Tibial nerve (tissue), 4 donors: ENCODE data around the gene KIAA2012. TPM values are rescaled to one million over a fixed set of nuclear protein-coding genes. Genes with fewer than 3 reads are reported as not detected.

Experiments
- DNase-seq, 2 donors: peaks; one replicate each; pipeline ENCODE4 v3.0.0-alpha.2; 2019; ENCODE audit warnings: low spot score in 2 of 2
- H3K27ac ChIP-seq, 4 donors: fragments of 200-600 bp; sonication (generic) in 3 of 4; one replicate each; pipeline ENCODE4 v1.5.1; 2017 to 2019; ENCODE audit warnings: mild to moderate bottlenecking in 1 of 4
- H3K27me3 ChIP-seq, 2 donors: fragments of 200-600 bp; sonication (generic) in 1 of 2; one replicate each; pipeline versions ENCODE4 v1.5.1 to v1.6.0; 2017 to 2019
- H3K36me3 ChIP-seq, 3 donors: fragments of 200-600 bp; sonication (generic); one replicate each; pipeline ENCODE4 v1.5.1; 2018 to 2019
- H3K4me1 ChIP-seq, 4 donors: fragments of 200-600 bp; sonication (generic) in 3 of 4; one replicate each; pipeline ENCODE4 v1.5.1; 2017 to 2019
- H3K4me3 ChIP-seq, 4 donors: fragments of 200-600 bp; sonication (generic) in 3 of 4; one replicate each; pipeline ENCODE4 v1.5.1; 2017 to 2019; ENCODE audit warnings: mild to moderate bottlenecking in 1 of 4, moderate library complexity in 1 of 4
- H3K9me3 ChIP-seq, 4 donors: fragments of 200-600 bp; sonication (generic) in 3 of 4; one replicate each; pipeline ENCODE4 v1.5.1; 2017 to 2019
- EP300 ChIP-seq, 2 donors: sonication (generic); formaldehyde crosslinking; IDR thresholded peaks; one replicate each; pipeline ENCODE4 v1.6.1; 2017; ENCODE audit warnings: antibody characterized with exemption in 2 of 2, mild to moderate bottlenecking in 1 of 2
- POLR2A ChIP-seq, 2 donors: fragments of 450-650 bp; IDR thresholded peaks; one replicate each; pipeline ENCODE4 v1.6.1; 2017; ENCODE audit warnings: antibody characterized with exemption in 2 of 2, mild to moderate bottlenecking in 2 of 2, moderate library complexity in 2 of 2
- whole genome bisulfite sequencing, 2 donors: methylation state at CpG; one replicate each; pipeline ENCODE4 v1.1.5; 2018; 5-methylcytosine and 5-hydroxymethylcytosine counted together
- total RNA-seq, 4 donors: library from RNA; depleted of rRNA; stranded (reverse); fragments of >200 nt; gene quantifications; one replicate each; pipeline ENCODE4 v1.1.0, GENCODE V29; 2016
- TF ChIP-seq, protein P1 (sequence below), 5 experiments: fragments of 200-600 bp in 3 of 5; fragments of 450-650 bp in 2 of 5; sonication (generic) in 3 of 5; IDR thresholded peaks; one replicate each; pipeline ENCODE4 v1.5.1; 2016 to 2019; ENCODE audit warnings: antibody characterized with exemption in 5 of 5, mild to moderate bottlenecking in 3 of 5, moderate library complexity in 2 of 5

The KIAA2012 gene
- total RNA-seq, 4 donors from 2014 or later, result not detected

GRCh38 chr2:202149155-202149762 is 76.2 kb downstream of the KIAA2012 start:
- no peak overlapping the region for H3K4me3 ChIP-seq
- no peaks in the 10 kb centered on the region for H3K27me3 ChIP-seq
- H3K27ac ChIP-seq, result peak overlapping the region in 3 of 4 donors; percentile 4 to 57 (median 37)
- no peak for TF ChIP-seq EP300 (IDR thresholded peaks at IDR 0.05)
- TF ChIP-seq POLR2A (IDR thresholded peaks at IDR 0.05), result no peak
- TF ChIP-seq, protein P1, sequence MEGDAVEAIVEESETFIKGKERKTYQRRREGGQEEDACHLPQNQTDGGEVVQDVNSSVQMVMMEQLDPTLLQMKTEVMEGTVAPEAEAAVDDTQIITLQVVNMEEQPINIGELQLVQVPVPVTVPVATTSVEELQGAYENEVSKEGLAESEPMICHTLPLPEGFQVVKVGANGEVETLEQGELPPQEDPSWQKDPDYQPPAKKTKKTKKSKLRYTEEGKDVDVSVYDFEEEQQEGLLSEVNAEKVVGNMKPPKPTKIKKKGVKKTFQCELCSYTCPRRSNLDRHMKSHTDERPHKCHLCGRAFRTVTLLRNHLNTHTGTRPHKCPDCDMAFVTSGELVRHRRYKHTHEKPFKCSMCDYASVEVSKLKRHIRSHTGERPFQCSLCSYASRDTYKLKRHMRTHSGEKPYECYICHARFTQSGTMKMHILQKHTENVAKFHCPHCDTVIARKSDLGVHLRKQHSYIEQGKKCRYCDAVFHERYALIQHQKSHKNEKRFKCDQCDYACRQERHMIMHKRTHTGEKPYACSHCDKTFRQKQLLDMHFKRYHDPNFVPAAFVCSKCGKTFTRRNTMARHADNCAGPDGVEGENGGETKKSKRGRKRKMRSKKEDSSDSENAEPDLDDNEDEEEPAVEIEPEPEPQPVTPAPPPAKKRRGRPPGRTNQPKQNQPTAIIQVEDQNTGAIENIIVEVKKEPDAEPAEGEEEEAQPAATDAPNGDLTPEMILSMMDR (IDR thresholded peaks at IDR 0.05), result no peak
- 23 to 27% methylated on average over 13 of the region's 13 CpGs for WGBS, 2 donors
- peak; percentile 29 to 35 for DNase-seq
- no peaks in the 10 kb centered on the region for H3K36me3 ChIP-seq
- no peaks in the 10 kb centered on the region for H3K9me3 ChIP-seq
- peaks cover 0 to 29% (median 10%) of the 10 kb centered on the region in 4 donors for H3K4me1 ChIP-seq

DNA sequence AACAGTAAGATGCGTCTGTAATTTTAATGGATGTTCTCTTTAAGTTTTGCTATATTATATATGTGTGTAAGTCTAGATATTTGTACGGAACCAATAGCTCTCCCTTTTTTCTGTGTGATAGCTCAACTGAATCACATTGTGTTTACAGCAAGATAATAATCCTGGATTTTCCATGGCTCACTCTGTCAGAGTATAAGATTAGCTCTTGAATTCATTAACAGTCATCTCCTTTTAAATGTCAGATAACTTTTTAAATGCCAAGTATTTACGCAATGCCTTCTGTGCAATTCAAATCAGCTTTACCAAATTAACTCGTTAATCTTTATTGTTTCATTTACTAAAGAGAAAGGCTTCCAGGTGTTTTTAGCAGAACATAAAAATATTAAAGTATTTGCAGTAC is 76.9 kb downstream of the KIAA2012 start:
- Histone ChIP-seq H3K36me3 (no peaks in the 10 kb centered on the region), H3K4me1 (peaks cover 0 to 29% (median 10%) of the 10 kb centered on the region in 4 donors), H3K27ac (peak overlapping the region in 1 of 4 donors; percentile 37), H3K4me3 (no peak overlapping the region), H3K9me3 (no peaks in the 10 kb centered on the region), H3K27me3 (no peaks in the 10 kb centered on the region)
- TF ChIP-seq POLR2A (IDR thresholded peaks at IDR 0.05) (no peak), EP300 (IDR thresholded peaks at IDR 0.05) (no peak)
- TF ChIP-seq, protein P1 (IDR thresholded peaks at IDR 0.05), result no peak
- WGBS, 2 donors, result 64 to 66% methylated on average over 4 of the region's 4 CpGs
- DNase-seq, result no peak

GRCh38 chr2:202152104-202152715 is 79.2 kb downstream of the KIAA2012 start:
- WGBS, 2 donors, result 36 to 42% methylated on average over 5 of the region's 5 CpGs
- H3K4me1 ChIP-seq, result peaks cover 0 to 25% (median 8%) of the 10 kb centered on the region in 4 donors
- no peak for TF ChIP-seq EP300 (IDR thresholded peaks at IDR 0.05)
- TF ChIP-seq POLR2A (IDR thresholded peaks at IDR 0.05), result no peak
- TF ChIP-seq, protein P1 (IDR thresholded peaks at IDR 0.05), result no peak
- H3K27ac ChIP-seq, result no peak overlapping the region
- no peaks in the 10 kb centered on the region for H3K36me3 ChIP-seq
- H3K9me3 ChIP-seq, result no peaks in the 10 kb centered on the region
- H3K27me3 ChIP-seq, result no peaks in the 10 kb centered on the region
- H3K4me3 ChIP-seq, result no peak overlapping the region
- no peak for DNase-seq

- Histone ChIP-seq H3K4me1 (peaks cover 0 to 2% (median 0%) of the 10 kb centered on the region in 4 donors), H3K9me3 (no peaks in the 10 kb centered on the region), H3K27me3 (no peaks in the 10 kb centered on the region), H3K36me3 (no peaks in the 10 kb centered on the region), H3K27ac (no peak overlapping the region), H3K4me3 (no peak overlapping the region)
- TF ChIP-seq, protein P1 (IDR thresholded peaks at IDR 0.05), result no peak
- TF ChIP-seq EP300 (IDR thresholded peaks at IDR 0.05), result no peak
- no peak for TF ChIP-seq POLR2A (IDR thresholded peaks at IDR 0.05)
- WGBS, 2 donors, result 76 to 79% methylated on average over 9 of the region's 9 CpGs
- DNase-seq, result no peak
Measured at GRCh38 chr2:202154613-202155012, 81.6 kb downstream of the KIAA2012 start.

DNA sequence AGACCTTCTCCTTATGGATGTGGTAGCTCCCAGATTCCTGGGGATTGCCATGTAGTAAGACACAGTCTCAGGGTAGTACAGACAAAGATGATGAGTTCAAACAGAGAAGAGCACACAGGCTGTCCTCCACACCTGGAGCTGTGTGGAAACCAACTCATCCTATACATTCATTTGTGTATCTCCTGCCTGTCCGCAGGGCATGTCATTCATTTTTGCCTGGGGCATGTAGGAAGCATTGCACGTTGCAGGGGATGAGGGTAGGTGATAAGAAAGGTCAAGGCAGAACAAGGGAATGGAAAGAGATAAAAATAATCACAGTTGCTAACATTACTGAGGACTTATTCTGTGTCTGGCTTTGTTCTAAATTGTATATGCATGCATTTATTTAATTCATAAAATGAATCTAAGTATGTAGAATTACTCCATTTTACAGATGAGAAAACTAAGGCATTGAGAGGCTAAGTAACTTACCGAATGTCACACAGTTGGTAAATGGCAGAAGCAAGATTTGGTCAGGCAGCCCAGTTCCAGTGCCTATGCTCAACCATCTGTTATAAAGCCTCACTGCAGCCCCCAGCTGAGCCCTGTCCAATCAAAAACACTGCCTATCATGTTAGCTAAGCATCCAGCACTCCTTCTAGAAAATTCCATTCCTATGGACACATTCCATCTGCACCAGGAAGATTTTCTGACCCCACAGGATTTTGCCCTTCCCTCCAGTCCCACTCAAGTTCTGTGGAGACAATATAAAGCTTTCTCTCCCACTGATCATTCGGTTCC is 84.3 kb downstream of the KIAA2012 start:
- TF ChIP-seq POLR2A (IDR thresholded peaks at IDR 0.05), result no peak
- no peak overlapping the region for H3K4me3 ChIP-seq
- H3K4me1 ChIP-seq, result no peaks in the 10 kb centered on the region
- H3K36me3 ChIP-seq, result no peaks in the 10 kb centered on the region
- no peak overlapping the region for H3K27ac ChIP-seq
- H3K27me3 ChIP-seq, result no peaks in the 10 kb centered on the region
- H3K9me3 ChIP-seq, result no peaks in the 10 kb centered on the region
- DNase-seq, result no peak
- 79 to 81% methylated on average over 4 of the region's 4 CpGs for WGBS, 2 donors
